ENCODE measurements around the gene RPS21.
A peak's percentile ranks its signal among the peaks of the same experiment; 100 is the strongest.
"Not testable (repeated sequence)": the region's sequence is repeated elsewhere in the genome, so short reads cannot be mapped to it uniquely, and the experiment has no call there.

The RPS21 gene

GRCh38 chr20:62366370-62367135 is 20.4 kb upstream of the RPS21 start:
- DNase-seq: no peak

- no peak for DNase-seq
These were observed 19.7 kb upstream of the RPS21 start, which contains the start of gene LAMA5 for GRCh38 chr20:62367136-62367632. TSS of gene LAMA5 (minus strand) at chr20:62367312. CDS start at chr20:62367245, 67 bp downstream.

- no peak for DNase-seq
These were observed 19.1 kb upstream of the RPS21 start for GRCh38 chr20:62367633-62368391.

- no peak for DNase-seq
These were observed 18.4 kb upstream of the RPS21 start for GRCh38 chr20:62368392-62368975.

GRCh38 chr20:62368976-62369814 is 17.7 kb upstream of the RPS21 start:
- no peak for DNase-seq

GRCh38 chr20:62369815-62370114 is 17.1 kb upstream of the RPS21 start:
- DNase-seq: no peak

GRCh38 chr20:62370115-62370806 is 16.6 kb upstream of the RPS21 start:
- peak; percentile 69 for DNase-seq

GRCh38 chr20:62370807-62371587 is 15.9 kb upstream of the RPS21 start:
- DNase-seq: no peak

GRCh38 chr20:62371588-62372041 is 15.3 kb upstream of the RPS21 start:
- no peak for DNase-seq

- DNase-seq: no peak
These were observed 14.6 kb upstream of the RPS21 start for GRCh38 chr20:62372042-62372993.

GRCh38 chr20:62373631-62374179 is 13.2 kb upstream of the RPS21 start:
- DNase-seq: not testable (repeated sequence)

GRCh38 chr20:62374331-62375152 is 12.4 kb upstream of the RPS21 start:
- DNase-seq: no peak

- no peak for DNase-seq
These were observed 10.5 kb upstream of the RPS21 start for GRCh38 chr20:62376112-62377063.

- DNase-seq: no peak
These were observed 9.8 kb upstream of the RPS21 start for GRCh38 chr20:62377064-62377461.

GRCh38 chr20:62377615-62378178 is 9.2 kb upstream of the RPS21 start:
- no peak for DNase-seq

- DNase-seq: no peak
These were observed 8.7 kb upstream of the RPS21 start for GRCh38 chr20:62378215-62378614.

- no peak for DNase-seq
These were observed 5.6 kb upstream of the RPS21 start for GRCh38 chr20:62381202-62381797.

Measured in stimulated activated CD4-positive, alpha-beta T cell treated with anti-CD3 and anti-CD28 coated beads, Interleukin-1b, Interleukin-23, amount 100 ng/mL, for 48 hours (primary cell).